Osteoblast (primary cell): ENCODE data around the gene LTB4R2. TPM values are rescaled to one million over a fixed set of nuclear protein-coding genes. Genes with fewer than 3 reads are reported as not detected.

Experiments
- DNase-seq: peaks from one replicate; pipeline ENCODE4 v3.0.0; 2011; ENCODE audit warnings: low spot score, mixed read lengths; ENCODE audit not compliant: insufficient read length; ENCODE audit errors: missing footprints
- H2AFZ ChIP-seq: 2 replicates; pipeline ENCODE4 v1.6.0; 2011; ENCODE audit warnings: mild to moderate bottlenecking, low read length
- H3K27ac ChIP-seq: 2 replicates; pipeline ENCODE4 v1.5.1; 2011; ENCODE audit warnings: mild to moderate bottlenecking, low read depth, low read length, moderate library complexity
- H3K27me3 ChIP-seq: 2 replicates; pipeline ENCODE4 v1.6.0; 2012; ENCODE audit warnings: mild to moderate bottlenecking, control low read depth, inconsistent platforms, low read length, moderate library complexity; ENCODE audit not compliant: insufficient read depth
- H3K36me3 ChIP-seq: 2 replicates; pipeline ENCODE4 v1.5.1; 2011; ENCODE audit warnings: mild to moderate bottlenecking, low read length, control low read depth, moderate library complexity; ENCODE audit not compliant: insufficient read depth
- H3K4me1 ChIP-seq: 2 replicates; pipeline ENCODE4 v1.5.1; 2011; ENCODE audit warnings: mild to moderate bottlenecking, low read length, control low read depth, moderate library complexity; ENCODE audit not compliant: insufficient read depth
- H3K4me2 ChIP-seq: 2 replicates; pipeline ENCODE4 v1.6.0; 2011; ENCODE audit warnings: mild to moderate bottlenecking, low read length; ENCODE audit not compliant: insufficient read depth
- H3K4me3 ChIP-seq: fragments of 200-600 bp; sonication (generic); 3 replicates; pipeline ENCODE4 v1.5.1; 2012; ENCODE audit warnings: mild to moderate bottlenecking, low read length, inconsistent platforms; ENCODE audit not compliant: insufficient read depth
- H3K79me2 ChIP-seq: 2 replicates; pipeline ENCODE4 v1.6.0; 2012; ENCODE audit warnings: mild to moderate bottlenecking, low read length, control low read depth, inconsistent platforms; ENCODE audit not compliant: insufficient read depth
- H3K9me3 ChIP-seq: 2 replicates; pipeline ENCODE4 v1.5.1; 2011; ENCODE audit warnings: low read depth, low read length, control low read depth
- H4K20me1 ChIP-seq: 2 replicates; pipeline ENCODE4 v1.6.0; 2012; ENCODE audit warnings: mild to moderate bottlenecking, low read length, control low read depth; ENCODE audit not compliant: insufficient read depth
- CTCF ChIP-seq: IDR thresholded peaks from 2 replicates; pipeline ENCODE4 v1.5.1; 2011; ENCODE audit warnings: mild to moderate bottlenecking, low read depth, low read length, moderate library complexity; ENCODE audit errors: extremely low read depth
- total RNA-seq: library from RNA; depleted of rRNA; stranded (reverse); fragments of >200 nt; gene quantifications from 2 replicates; pipeline ENCODE4 v1.2.3, GENCODE V29; 2012

The LTB4R2 gene, protein sequence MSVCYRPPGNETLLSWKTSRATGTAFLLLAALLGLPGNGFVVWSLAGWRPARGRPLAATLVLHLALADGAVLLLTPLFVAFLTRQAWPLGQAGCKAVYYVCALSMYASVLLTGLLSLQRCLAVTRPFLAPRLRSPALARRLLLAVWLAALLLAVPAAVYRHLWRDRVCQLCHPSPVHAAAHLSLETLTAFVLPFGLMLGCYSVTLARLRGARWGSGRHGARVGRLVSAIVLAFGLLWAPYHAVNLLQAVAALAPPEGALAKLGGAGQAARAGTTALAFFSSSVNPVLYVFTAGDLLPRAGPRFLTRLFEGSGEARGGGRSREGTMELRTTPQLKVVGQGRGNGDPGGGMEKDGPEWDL
- 4.7 and 5.1 TPM in 2 replicates for total RNA-seq

DNA sequence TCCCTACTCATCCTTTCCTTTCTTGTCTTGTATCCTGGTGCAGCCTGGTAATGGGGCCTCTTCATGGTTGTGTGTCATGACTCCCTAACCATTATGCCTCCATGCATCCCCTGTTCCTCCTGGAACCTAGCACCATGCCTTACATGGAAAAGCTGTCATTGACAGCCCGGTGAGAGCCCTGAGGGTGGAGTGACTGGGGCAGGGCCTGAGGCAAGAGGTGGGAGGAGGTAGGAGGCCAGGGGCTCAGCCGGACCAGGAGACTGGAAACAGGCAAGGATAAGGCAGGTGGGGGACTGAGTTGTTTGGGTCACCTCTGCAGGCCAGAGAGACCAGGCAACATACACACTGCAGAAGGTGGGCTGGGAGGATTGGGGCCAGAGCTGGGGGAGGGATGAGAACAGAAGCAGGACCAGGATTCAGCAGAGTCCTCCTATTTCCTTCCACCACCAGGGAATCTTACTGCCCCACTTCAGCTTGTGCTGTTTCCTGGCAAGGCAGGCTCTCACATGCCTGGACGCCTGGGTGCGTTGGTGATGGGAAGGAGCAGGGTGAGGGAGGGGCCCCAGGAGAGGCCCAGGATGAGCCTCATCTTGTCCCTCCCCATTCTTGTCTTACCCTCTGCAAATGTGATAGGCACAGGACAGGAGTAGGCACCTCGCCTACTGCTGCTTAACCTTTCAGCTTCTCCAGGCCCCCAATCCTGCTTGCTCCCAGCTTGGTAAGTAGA lies at the start of gene LTB4R2:
Gene LTB4R2 (plus strand): TSS at position 603 of the 727 bp plus-strand sequence. CDS start 525 bp downstream, outside the sequence.
- Histone ChIP-seq H3K9me3 (no peaks in the 10 kb centered on the region), H2AFZ (peak within 1 kb of the TSS; percentile 52), H4K20me1 (no peaks in the 10 kb centered on the region), H3K4me1 (peaks cover 15% of the 10 kb centered on the region), H3K27me3 (no peaks in the 10 kb centered on the region), H3K27ac (no peak within 1 kb of the TSS), H3K4me3 (peak within 1 kb of the TSS; percentile 63), H3K4me2 (peak within 1 kb of the TSS; percentile 80), H3K36me3 (peaks cover 13% of the 10 kb centered on the region), H3K79me2 (no peaks in the 10 kb centered on the region)
- TF ChIP-seq CTCF = no peak
- DNase-seq = peak; percentile 47

GRCh38 chr14:24260780-24261157 lies 49.2 kb upstream of the LTB4R2 start:
- no peaks in the 10 kb centered on the region for H3K9me3 ChIP-seq
- no peak overlapping the region for H3K4me2 ChIP-seq

DNA sequence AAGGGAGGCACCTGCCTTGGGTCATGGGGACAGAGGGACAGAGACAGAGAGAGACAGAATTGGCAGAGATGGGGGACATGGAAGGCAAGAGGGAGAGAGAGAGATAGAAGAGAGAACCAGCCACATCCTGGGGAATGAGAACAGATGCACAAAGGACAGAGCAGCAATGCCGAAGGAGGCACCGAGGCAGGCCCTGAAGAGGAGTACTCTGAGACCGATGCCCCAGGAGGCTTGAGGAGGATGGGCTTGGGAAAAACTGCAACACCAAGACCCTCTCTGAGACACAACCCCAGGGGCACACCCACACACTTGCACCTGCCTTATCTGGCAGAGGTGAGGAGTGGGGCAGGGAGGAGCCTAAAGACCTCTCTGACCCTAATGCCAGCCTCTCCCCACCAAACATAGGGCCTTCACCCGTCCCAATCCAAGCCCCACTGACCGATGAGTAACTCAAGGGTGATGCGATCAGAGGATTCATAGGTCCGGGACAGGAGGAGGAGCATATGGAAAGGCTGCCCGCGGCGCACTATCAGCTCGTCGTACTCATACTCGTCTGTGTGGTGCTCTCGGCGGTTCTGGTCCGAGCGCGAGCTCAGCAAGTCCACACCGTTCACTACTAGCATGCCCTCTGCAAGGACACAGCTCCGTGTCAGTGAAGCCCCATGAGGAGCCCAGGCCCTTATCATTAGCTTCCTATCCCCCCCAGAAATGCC lies 48.5 kb upstream of the LTB4R2 start:
- peak; percentile 55 for DNase-seq
- Histone ChIP-seq H3K4me1 (no peaks in the 10 kb centered on the region), H3K27ac (no peak overlapping the region), H3K9me3 (no peaks in the 10 kb centered on the region), H3K4me3 (no peak overlapping the region), H4K20me1 (no peaks in the 10 kb centered on the region), H2AFZ (no peak overlapping the region), H3K79me2 (no peaks in the 10 kb centered on the region), H3K36me3 (peaks cover 7% of the 10 kb centered on the region), H3K4me2 (no peak overlapping the region), H3K27me3 (no peaks in the 10 kb centered on the region)
- TF ChIP-seq CTCF = no peak

More at GRCh38 chr14:24260780-24261157, 49.2 kb upstream of the LTB4R2 start:
- no peaks in the 10 kb centered on the region for H4K20me1 ChIP-seq
- DNase-seq = no peak
- no peaks in the 10 kb centered on the region for H3K79me2 ChIP-seq
- no peak overlapping the region for H3K4me3 ChIP-seq
- no peak overlapping the region for H3K27ac ChIP-seq
- H3K27me3 ChIP-seq = no peaks in the 10 kb centered on the region
- no peak for TF ChIP-seq CTCF
- peaks cover 6% of the 10 kb centered on the region for H3K36me3 ChIP-seq
- no peak overlapping the region for H2AFZ ChIP-seq
- H3K4me1 ChIP-seq = no peaks in the 10 kb centered on the region
